ENCODE data around the gene ZMIZ1.

DNA sequence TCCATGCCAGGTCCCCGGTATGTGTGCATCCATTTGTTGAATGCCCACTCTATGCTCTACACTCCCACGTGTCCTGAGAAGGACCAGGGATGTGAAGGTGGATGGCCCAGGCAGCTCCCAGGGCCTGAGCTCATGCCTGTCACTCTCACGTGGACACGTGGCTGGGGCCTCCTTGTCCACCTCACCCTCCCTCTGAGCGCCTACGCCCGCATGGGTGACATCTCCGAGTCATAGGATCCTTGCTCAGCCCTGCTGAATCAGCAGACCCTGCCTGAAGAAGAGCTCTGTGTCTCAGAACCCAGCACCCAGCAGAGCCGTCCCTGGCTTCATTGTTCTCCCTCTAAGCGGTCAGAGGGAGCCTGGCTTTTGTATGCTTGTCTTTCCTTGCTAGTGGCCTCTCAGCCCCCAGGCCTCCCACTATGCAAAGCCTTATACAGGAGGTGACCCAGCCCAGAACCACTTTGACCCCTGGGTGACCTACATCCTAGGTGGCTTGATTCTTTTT lies 170.6 kb downstream of the ZMIZ1 start:
- TF ChIP-seq, protein P1, sequence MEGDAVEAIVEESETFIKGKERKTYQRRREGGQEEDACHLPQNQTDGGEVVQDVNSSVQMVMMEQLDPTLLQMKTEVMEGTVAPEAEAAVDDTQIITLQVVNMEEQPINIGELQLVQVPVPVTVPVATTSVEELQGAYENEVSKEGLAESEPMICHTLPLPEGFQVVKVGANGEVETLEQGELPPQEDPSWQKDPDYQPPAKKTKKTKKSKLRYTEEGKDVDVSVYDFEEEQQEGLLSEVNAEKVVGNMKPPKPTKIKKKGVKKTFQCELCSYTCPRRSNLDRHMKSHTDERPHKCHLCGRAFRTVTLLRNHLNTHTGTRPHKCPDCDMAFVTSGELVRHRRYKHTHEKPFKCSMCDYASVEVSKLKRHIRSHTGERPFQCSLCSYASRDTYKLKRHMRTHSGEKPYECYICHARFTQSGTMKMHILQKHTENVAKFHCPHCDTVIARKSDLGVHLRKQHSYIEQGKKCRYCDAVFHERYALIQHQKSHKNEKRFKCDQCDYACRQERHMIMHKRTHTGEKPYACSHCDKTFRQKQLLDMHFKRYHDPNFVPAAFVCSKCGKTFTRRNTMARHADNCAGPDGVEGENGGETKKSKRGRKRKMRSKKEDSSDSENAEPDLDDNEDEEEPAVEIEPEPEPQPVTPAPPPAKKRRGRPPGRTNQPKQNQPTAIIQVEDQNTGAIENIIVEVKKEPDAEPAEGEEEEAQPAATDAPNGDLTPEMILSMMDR (IDR thresholded peaks at IDR 0.05), result no peak
- no peak for TF ChIP-seq POLR2A (IDR thresholded peaks at IDR 0.05)
